ENCODE results near the gene STRADA. TPM values are rescaled to one million over a fixed set of nuclear protein-coding genes. Genes with fewer than 3 reads are reported as not detected.

STRADA gene
- total and polyA plus RNA-seq, 2 experiments from 2014 or later: 18.0 to 28.8 TPM

GRCh38 chr17:63695889-63696288, 45.7 kb downstream of the STRADA start:
- H3K27me3 ChIP-seq (ENCODE audit: insufficient read depth): no peaks in the 10 kb centered on the region
- no peaks in the 10 kb centered on the region for H3K9me2 ChIP-seq (ENCODE audit: insufficient read depth)
- TF ChIP-seq EZH2 (IDR thresholded peaks at IDR 0.05; ENCODE audit: low read depth, unreplicated experiment) (no peak), NANOG (IDR thresholded peaks at IDR 0.05; ENCODE audit: borderline replicate concordance) (no peak), JUNB (IDR thresholded peaks at IDR 0.05; ENCODE audit: unreplicated experiment) (no peak), ZNF331 (CRISPR knock-in tag; IDR thresholded peaks at IDR 0.05; ENCODE audit: low read depth) (no peak), ZNF462 (CRISPR knock-in tag; IDR thresholded peaks at IDR 0.05) (no peak), ZNF114 (CRISPR knock-in tag; IDR thresholded peaks at IDR 0.05) (no peak), EZH2phosphoT487 (IDR thresholded peaks at IDR 0.05; ENCODE audit: unreplicated experiment) (no peak), ETS1 (IDR thresholded peaks at IDR 0.05) (no peak), REST (IDR thresholded peaks at IDR 0.05; ENCODE audit: unreplicated experiment) (no peak), STAT1 (IDR thresholded peaks at IDR 0.05; ENCODE audit: unreplicated experiment) (no peak), POLR2AphosphoS5 (IDR thresholded peaks at IDR 0.05; ENCODE audit: low read depth) (no peak), CTCF (conservative IDR thresholded peaks at IDR 0.05; ENCODE audit: low read depth in 2 of 2) (no peak), CREB1 (CRISPR knock-in tag; IDR thresholded peaks at IDR 0.05; ENCODE audit: low read depth) (no peak)
- no peak overlapping the region for H3K4me3 Mint-ChIP-seq
- H3K4me3 ChIP-seq: no peak overlapping the region
- peaks cover 17% of the 10 kb centered on the region; the same call in 1 of the 2 replicates for H3K4me1 ChIP-seq (ENCODE audit: insufficient read depth)
- DNase-seq (ENCODE audit: low spot score) (no peak), ATAC-seq (no peak)
- no peaks in the 10 kb centered on the region; the same call in 2 of the 3 replicates for H3K9me3 Mint-ChIP-seq
- peaks cover 37% of the 10 kb centered on the region; the same call in 2 of the 3 replicates for H3K4me1 Mint-ChIP-seq
- H2AFZ ChIP-seq: no peak overlapping the region
- H3F3A ChIP-seq (replicated peaks; ENCODE audit: low read depth): peaks cover 17% of the 10 kb centered on the region
- peak overlapping the region; percentile 43; the same call in 1 of the 2 replicates for H3K27ac Mint-ChIP-seq
- no peak overlapping the region for H3K4me2 ChIP-seq
- no peaks in the 10 kb centered on the region for H3K79me2 ChIP-seq (replicated peaks; ENCODE audit: insufficient read depth)
- no peak overlapping the region for H3K27ac ChIP-seq (ENCODE audit: low read depth)
- H3K27me3 Mint-ChIP-seq (ENCODE audit: insufficient read depth, low read depth, poor library complexity): peaks cover 16% of the 10 kb centered on the region
- no peaks in the 10 kb centered on the region for H3K36me3 ChIP-seq (ENCODE audit: insufficient read depth)
- H3K36me3 Mint-ChIP-seq (ENCODE audit: low read depth): peaks cover 20% of the 10 kb centered on the region
- no peaks in the 10 kb centered on the region for H4K20me1 ChIP-seq (replicated peaks; ENCODE audit: insufficient read depth)
